Ovary (tissue), 9 donors: ENCODE data around the gene BTBD9. TPM values are rescaled to one million over a fixed set of nuclear protein-coding genes. Genes with fewer than 3 reads are reported as not detected.

ENCODE experiments used
- DNase-seq, 5 donors: peaks; one replicate each; pipeline ENCODE4 v3.0.0-alpha.2; 2019 to 2020
- H3K27ac ChIP-seq, 2 donors: fragments of 200-600 bp; one replicate each; pipeline versions ENCODE4 v1.5.1 to v1.8.0; 2019 to 2022
- H3K27me3 ChIP-seq: fragments of 200-600 bp; one replicate; pipeline ENCODE4 v1.8.0; 2022
- H3K36me3 ChIP-seq: fragments of 200-600 bp; sonication (generic); one replicate; pipeline ENCODE4 v1.5.1; 2019
- H3K4me1 ChIP-seq: one replicate; pipeline ENCODE4 v1.8.1; 2013; ENCODE audit warnings: mild to moderate bottlenecking, moderate library complexity; ENCODE audit not compliant: insufficient read depth
- H3K4me3 ChIP-seq: fragments of 200-600 bp; sonication (generic); one replicate; pipeline ENCODE4 v1.5.1; 2017
- H3K9me3 ChIP-seq, 2 donors: fragments of 200-600 bp in 1 of 2; sonication (generic) in 1 of 2; one replicate each; pipeline versions ENCODE4 v1.5.1 to v1.8.1; 2013 to 2019; ENCODE audit warnings: mild to moderate bottlenecking in 1 of 2, moderate library complexity in 1 of 2
- EP300 ChIP-seq: sonication (generic); formaldehyde crosslinking; IDR thresholded peaks from one replicate; pipeline ENCODE4 v1.6.1; 2017; ENCODE audit warnings: antibody characterized with exemption
- POLR2A ChIP-seq: fragments of 450-650 bp; IDR thresholded peaks from one replicate; pipeline ENCODE4 v1.6.1; 2017; ENCODE audit warnings: antibody characterized with exemption, mild to moderate bottlenecking, moderate library complexity
- WGBS, 3 donors: extraction: QIAGEN DNeasy Blood & Tissue Kit in 1 of 3; methylation state at CpG; one replicate each; pipeline versions ENCODE4 v1.1.5 to v1.1.7; 2013 to 2017; 5-methylcytosine and 5-hydroxymethylcytosine counted together
- intact Hi-C, 4 donors: fragments of 100-400 bp; cut with DNase I; formaldehyde crosslinking; loops; one replicate each; pipeline versions ENCODE4 v1.11.0 to v1.15.1; 2022 to 2023
- polyA plus RNA-seq, 2 donors: library from polyadenylated mRNA; stranded (reverse); fragments of 200-250 nt in 1 of 2; fragments of 350-450 nt in 1 of 2; fragmentation: Illumina TruSeq in 1 of 2; extraction: RNeasy Lipid Tissue Mini Kit (QIAGEN cat#74804) in 1 of 2; gene quantifications; one replicate each; pipeline ENCODE4 v1.2.3, GENCODE V29; 2013 to 2014
- total RNA-seq, 7 donors: library from RNA; depleted of rRNA in 2 of 7; stranded (reverse); fragments of >200 nt in 2 of 7; fragmentation: NEBNext Ultra II Directional in 3 of 7; extraction: Animal tissue kit (Norgen Biotek cat#: 25700) in 3 of 7; gene quantifications; one replicate each; pipeline versions ENCODE4 v1.1.0 to v1.2.4, GENCODE V29; 2016 to 2023
- TF ChIP-seq, protein P1 (sequence below), 3 donors: fragments of 450-650 bp in 2 of 3; fragments of 200-600 bp in 1 of 3; IDR thresholded peaks; one replicate each; pipeline versions ENCODE4 v1.5.1 to v1.8.0; 2016 to 2022; ENCODE audit warnings: antibody characterized with exemption in 3 of 3, mild to moderate bottlenecking in 1 of 3
- donor health status: DM: no; HTN: no; CAD: no; lungs with moderate emphysema.
- donor health status: DM: no; HTN: no; CAD: no.
- donor health status: Bipolar disorder and iron deficiency.
- donor health status: DM: yes; HTN: yes; CAD: no.
- donor health status: DM: no; HTN: no; CAD: no.
- donor health status: DM: yes; HTN: yes; CAD: no.

BTBD9 gene
- total and polyA plus RNA-seq, 9 donors = 7.2 to 28.8 (median 21.0) TPM

DNA sequence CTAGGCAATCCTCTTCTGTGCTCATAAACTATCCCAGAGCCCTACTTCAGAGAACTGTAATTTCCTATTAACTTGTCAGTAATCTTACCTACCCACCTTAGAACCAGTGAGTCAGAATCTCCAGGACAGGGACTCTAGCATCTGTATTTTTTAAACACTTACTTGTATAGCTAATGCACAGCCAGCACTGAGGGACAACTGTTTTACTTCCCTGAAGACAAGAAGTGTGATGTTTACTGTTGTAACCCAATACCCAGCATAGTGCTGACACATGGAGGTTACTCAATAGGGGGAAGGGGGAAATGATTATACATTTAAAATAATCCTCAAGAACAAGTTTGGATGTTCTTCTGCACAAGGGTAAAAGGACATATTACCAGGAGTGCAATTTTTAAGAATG, 130.8 kb downstream of the BTBD9 start:
- no peak overlapping the region for H3K4me3 ChIP-seq
- H3K27ac ChIP-seq = no peak overlapping the region

DNA sequence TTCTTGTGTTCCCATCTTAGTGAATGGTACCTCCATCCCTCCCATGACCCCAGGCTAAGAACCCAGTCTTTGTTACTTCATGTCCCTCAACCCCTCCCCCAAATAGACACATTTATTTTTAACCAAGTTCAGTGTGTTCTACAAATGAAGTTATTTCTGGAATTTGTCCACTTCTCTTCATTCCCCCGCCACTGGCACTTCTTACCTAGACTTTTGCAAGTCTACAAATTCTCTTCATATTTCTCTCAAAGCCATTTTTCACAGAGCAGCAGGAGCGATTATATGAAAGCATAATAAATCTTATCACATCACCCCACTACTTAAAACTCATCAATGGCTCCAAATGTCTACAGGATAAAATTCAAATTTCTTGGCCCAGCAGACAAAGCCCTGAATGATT, 131.4 kb downstream of the BTBD9 start:
- Histone ChIP-seq H3K9me3 (no peaks in the 10 kb centered on the region), H3K27me3 (no peaks in the 10 kb centered on the region), H3K4me3 (no peak overlapping the region), H3K4me1 (peaks cover 6% of the 10 kb centered on the region), H3K36me3 (no peaks in the 10 kb centered on the region), H3K27ac (no peak overlapping the region)
- no peak for DNase-seq
- 55 to 56% (median 56%) methylated on average over 2 of the region's 2 CpGs for WGBS, 3 donors
- TF ChIP-seq EP300 (no peak), POLR2A (no peak)
- TF ChIP-seq, protein P1, sequence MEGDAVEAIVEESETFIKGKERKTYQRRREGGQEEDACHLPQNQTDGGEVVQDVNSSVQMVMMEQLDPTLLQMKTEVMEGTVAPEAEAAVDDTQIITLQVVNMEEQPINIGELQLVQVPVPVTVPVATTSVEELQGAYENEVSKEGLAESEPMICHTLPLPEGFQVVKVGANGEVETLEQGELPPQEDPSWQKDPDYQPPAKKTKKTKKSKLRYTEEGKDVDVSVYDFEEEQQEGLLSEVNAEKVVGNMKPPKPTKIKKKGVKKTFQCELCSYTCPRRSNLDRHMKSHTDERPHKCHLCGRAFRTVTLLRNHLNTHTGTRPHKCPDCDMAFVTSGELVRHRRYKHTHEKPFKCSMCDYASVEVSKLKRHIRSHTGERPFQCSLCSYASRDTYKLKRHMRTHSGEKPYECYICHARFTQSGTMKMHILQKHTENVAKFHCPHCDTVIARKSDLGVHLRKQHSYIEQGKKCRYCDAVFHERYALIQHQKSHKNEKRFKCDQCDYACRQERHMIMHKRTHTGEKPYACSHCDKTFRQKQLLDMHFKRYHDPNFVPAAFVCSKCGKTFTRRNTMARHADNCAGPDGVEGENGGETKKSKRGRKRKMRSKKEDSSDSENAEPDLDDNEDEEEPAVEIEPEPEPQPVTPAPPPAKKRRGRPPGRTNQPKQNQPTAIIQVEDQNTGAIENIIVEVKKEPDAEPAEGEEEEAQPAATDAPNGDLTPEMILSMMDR (IDR thresholded peaks at IDR 0.05) = no peak
- intact Hi-C loops = loop anchor here in 1 of 4 donors (10.0 kb wide), 1 partner anchor 793 kb away; no protein-coding TSS in a partner anchor

More for the DNA sequence above, 130.8 kb downstream of the BTBD9 start:
- no peak for DNase-seq
- H3K27me3 ChIP-seq = no peaks in the 10 kb centered on the region
- intact Hi-C loops = loop anchor here in 1 of 4 donors (10.0 kb wide), 1 partner anchor 794 kb away; no protein-coding TSS in a partner anchor
- no peaks in the 10 kb centered on the region for H3K9me3 ChIP-seq
- TF ChIP-seq POLR2A (no peak), EP300 (no peak)
- TF ChIP-seq, protein P1 (IDR thresholded peaks at IDR 0.05) = no peak
- H3K36me3 ChIP-seq = no peaks in the 10 kb centered on the region
- peaks cover 6% of the 10 kb centered on the region for H3K4me1 ChIP-seq

DNA sequence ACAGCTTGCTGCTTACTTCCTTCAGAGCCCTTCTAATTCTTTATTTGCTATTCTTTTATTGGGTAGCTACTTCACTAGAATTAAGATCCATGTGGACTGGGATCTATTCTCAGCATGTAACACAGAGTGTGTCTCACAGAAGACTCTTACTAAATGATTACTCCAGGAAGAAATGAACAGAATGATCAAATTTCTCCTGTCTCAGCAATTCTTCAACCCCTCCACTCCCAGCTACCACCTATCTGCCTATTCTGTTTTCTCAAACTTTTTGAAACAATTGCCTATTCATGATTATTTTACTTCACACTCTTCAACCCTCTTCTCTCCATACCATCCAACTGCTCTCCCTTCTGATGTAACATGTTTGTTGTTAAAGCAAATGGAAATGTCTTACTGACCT, 132.6 kb downstream of the BTBD9 start:
- Histone ChIP-seq H3K9me3 (no peaks in the 10 kb centered on the region), H3K27me3 (no peaks in the 10 kb centered on the region), H3K36me3 (no peaks in the 10 kb centered on the region), H3K4me1 (peaks cover 6% of the 10 kb centered on the region), H3K4me3 (no peak overlapping the region), H3K27ac (no peak overlapping the region)
- intact Hi-C loops = loop anchor here in 1 of 4 donors (10.0 kb wide), 1 partner anchor 792 kb away; no protein-coding TSS in a partner anchor
- no peak for DNase-seq
- TF ChIP-seq POLR2A = no peak
- TF ChIP-seq, protein P1 (IDR thresholded peaks at IDR 0.05) = no peak
- TF ChIP-seq EP300 = no peak

DNA sequence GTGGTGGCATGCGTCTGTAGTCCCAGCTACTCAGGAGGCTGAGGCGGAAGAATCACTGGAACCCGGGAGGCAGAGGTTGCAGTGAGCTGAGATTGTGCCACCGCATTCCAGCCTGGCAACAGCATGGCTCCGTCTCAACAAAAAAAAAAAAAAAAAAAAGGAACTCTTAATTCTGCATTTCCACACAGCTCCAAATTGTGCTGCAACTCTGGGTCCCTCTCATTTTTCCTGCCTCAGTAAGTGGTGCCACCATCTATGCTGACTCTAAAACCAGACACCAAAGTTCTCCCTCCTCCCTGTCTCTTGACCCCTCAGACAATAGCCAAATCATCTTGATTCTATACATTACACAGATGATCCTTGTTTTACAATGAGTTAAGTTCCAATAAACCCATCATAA, 133.9 kb downstream of the BTBD9 start:
- no peak overlapping the region for H3K4me3 ChIP-seq
- no peaks in the 10 kb centered on the region for H3K27me3 ChIP-seq
- DNase-seq = no peak
- TF ChIP-seq POLR2A (no peak), EP300 (no peak)
- no peaks in the 10 kb centered on the region for H3K36me3 ChIP-seq
- peaks cover 6% of the 10 kb centered on the region for H3K4me1 ChIP-seq
- intact Hi-C loops = loop anchor here in 1 of 4 donors (10.0 kb wide), 1 partner anchor 791 kb away; no protein-coding TSS in a partner anchor
- no peaks in the 10 kb centered on the region for H3K9me3 ChIP-seq
- H3K27ac ChIP-seq = no peak overlapping the region
- 94 to 96% (median 95%) methylated on average over 5 of the region's 5 CpGs for WGBS, 3 donors

DNA sequence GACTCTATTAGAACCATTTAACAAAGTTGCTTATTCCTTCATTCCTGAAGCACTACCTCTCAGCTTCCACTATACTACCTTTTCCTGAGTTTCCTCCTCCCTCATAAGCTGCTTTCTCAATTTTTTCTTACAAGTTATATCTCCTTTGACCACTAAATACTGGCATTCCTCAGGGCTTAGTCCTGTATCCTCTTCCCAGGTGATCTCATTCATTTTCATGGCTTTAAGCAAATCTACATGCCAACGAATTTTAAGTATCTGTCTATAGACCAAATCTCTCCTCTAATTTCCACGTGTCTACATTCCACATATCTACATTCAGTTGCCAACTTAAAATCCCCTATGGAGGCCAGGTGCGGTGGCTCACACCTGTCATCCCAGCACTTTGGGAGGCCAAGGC, 134.7 kb downstream of the BTBD9 start:
- no peaks in the 10 kb centered on the region for H3K27me3 ChIP-seq
- DNase-seq = no peak
- 94 to 95% (median 94%) methylated on average over 3 of the region's 3 CpGs for WGBS, 3 donors
- intact Hi-C loops = loop anchor here in 1 of 4 donors (10.0 kb wide), 1 partner anchor 790 kb away; no protein-coding TSS in a partner anchor
- TF ChIP-seq, protein P1 (IDR thresholded peaks at IDR 0.05) = no peak
- TF ChIP-seq POLR2A (no peak), EP300 (no peak)
- H3K27ac ChIP-seq = no peak overlapping the region
- no peaks in the 10 kb centered on the region for H3K36me3 ChIP-seq
- H3K9me3 ChIP-seq = no peaks in the 10 kb centered on the region
- H3K4me1 ChIP-seq = peaks cover 6% of the 10 kb centered on the region
- no peak overlapping the region for H3K4me3 ChIP-seq
